ENCODE measurements around the gene CEP126. TPM values are rescaled to one million over a fixed set of nuclear protein-coding genes. Genes with fewer than 3 reads are reported as not detected.

CEP126 gene
- total RNA-seq, 4 donors from 2014 or later, result 6.6 to 11.3 (median 10.1) TPM

GRCh38 chr11:101914341-101914737, 471 bp upstream of the CEP126 start:
- Histone ChIP-seq H3K36me3 (no peaks in the 10 kb centered on the region), H3K4me3 (peak overlapping the region; percentile 67 to 93 (median 79)), H3K4me1 (peaks cover 11 to 38% (median 35%) of the 10 kb centered on the region in 4 donors), H3K27me3 (no peaks in the 10 kb centered on the region), H3K27ac (replicated peaks in 1 of 4) (peak overlapping the region; percentile 86 to 91 (median 87)), H3K9me3 (no peaks in the 10 kb centered on the region)
- TF ChIP-seq CTCF (IDR thresholded peaks at IDR 0.05) (no peak), POLR2AphosphoS5 (IDR thresholded peaks at IDR 0.05) (no peak), EP300 (IDR thresholded peaks at IDR 0.05) (no peak), POLR2A (IDR thresholded peaks at IDR 0.05; ENCODE audit: low read depth) (no peak)
- intact Hi-C loops (cut with DNase I), result loop anchor here (5.0 kb wide), 1 partner anchor 37 kb away; no protein-coding TSS in a partner anchor
- no peak for DNase-seq (ENCODE audit: extremely low spot score)
- 5% methylated on average over 6 of the region's 6 CpGs for WGBS

- no peaks in the 10 kb centered on the region for H3K9me3 ChIP-seq
- no peaks in the 10 kb centered on the region for H3K27me3 ChIP-seq
- 2% methylated on average over 4 of the region's 4 CpGs for WGBS
- TF ChIP-seq POLR2AphosphoS5 (IDR thresholded peaks at IDR 0.05) (no peak), CTCF (IDR thresholded peaks at IDR 0.05) (no peak), EP300 (IDR thresholded peaks at IDR 0.05) (no peak), POLR2A (IDR thresholded peaks at IDR 0.05; ENCODE audit: low read depth) (no peak)
- H3K4me3 ChIP-seq, result peak overlapping the region; percentile 67 to 93 (median 79)
- H3K36me3 ChIP-seq, result no peaks in the 10 kb centered on the region
- H3K27ac ChIP-seq (replicated peaks in 1 of 4), result peak overlapping the region; percentile 86 to 91 (median 87)
- H3K4me1 ChIP-seq, result peaks cover 11 to 38% (median 32%) of the 10 kb centered on the region in 4 donors
- intact Hi-C loops (cut with DNase I), result loop anchor here (5.0 kb wide), 1 partner anchor 91 kb away; no protein-coding TSS in a partner anchor
- DNase-seq (ENCODE audit: extremely low spot score), result no peak
Measured at GRCh38 chr11:101915791-101916291, 1.0 kb downstream of the CEP126 start.

GRCh38 chr11:101916422-101916821, 1.6 kb downstream of the CEP126 start, which contains the start of gene ANGPTL5:
TSS of gene ANGPTL5 (minus strand) at chr11:101916522. CDS start at chr11:101907909, 8,613 bp downstream.
- H3K9me3 ChIP-seq, result no peaks in the 10 kb centered on the region
- H3K36me3 ChIP-seq, result no peaks in the 10 kb centered on the region
- H3K4me1 ChIP-seq, result peaks cover 11 to 38% (median 32%) of the 10 kb centered on the region in 4 donors
- no peak for TF ChIP-seq EP300 (IDR thresholded peaks at IDR 0.05)
- TF ChIP-seq POLR2A (IDR thresholded peaks at IDR 0.05; ENCODE audit: low read depth), result no peak
- TF ChIP-seq POLR2AphosphoS5 (IDR thresholded peaks at IDR 0.05), result no peak
- no peak for TF ChIP-seq CTCF (IDR thresholded peaks at IDR 0.05)
- DNase-seq (ENCODE audit: extremely low spot score), result no peak
- intact Hi-C loops (cut with DNase I), result loop anchor here (5.0 kb wide), 1 partner anchor 91 kb away; no protein-coding TSS in a partner anchor
- peak within 1 kb of the TSS; percentile 67 to 93 (median 79) for H3K4me3 ChIP-seq
- 57% methylated on average over 2 of the region's 2 CpGs for WGBS
- H3K27me3 ChIP-seq, result no peaks in the 10 kb centered on the region
- H3K27ac ChIP-seq (replicated peaks in 1 of 4), result peak within 1 kb of the TSS; percentile 86 to 91 (median 87)

- H3K9me3 ChIP-seq, result no peaks in the 10 kb centered on the region
- intact Hi-C loops (cut with DNase I), result loop anchor here (5.0 kb wide), 1 partner anchor 90 kb away; no protein-coding TSS in a partner anchor
- no peaks in the 10 kb centered on the region for H3K27me3 ChIP-seq
- no peak for TF ChIP-seq POLR2A (IDR thresholded peaks at IDR 0.05; ENCODE audit: low read depth)
- no peak for TF ChIP-seq POLR2AphosphoS5 (IDR thresholded peaks at IDR 0.05)
- no peak for TF ChIP-seq CTCF (IDR thresholded peaks at IDR 0.05)
- no peak for TF ChIP-seq EP300 (IDR thresholded peaks at IDR 0.05)
- DNase-seq (ENCODE audit: extremely low spot score), result no peak
- H3K36me3 ChIP-seq, result no peaks in the 10 kb centered on the region
- no peak overlapping the region for H3K4me3 ChIP-seq
- H3K4me1 ChIP-seq, result peaks cover 11 to 38% (median 32%) of the 10 kb centered on the region in 4 donors
- H3K27ac ChIP-seq (replicated peaks in 1 of 4), result peak overlapping the region in 2 of 4 donors; percentile 13 to 38
Measured at GRCh38 chr11:101917226-101917625, 2.4 kb downstream of the CEP126 start.

Data from esophagus muscularis mucosa (tissue), 4 donors.